Neural progenitor cell (in vitro differentiated cells): ENCODE measurements around the gene RABGGTB. TPM values are rescaled to one million over a fixed set of nuclear protein-coding genes. Genes with fewer than 3 reads are reported as not detected.
"Not testable (repeated sequence)": the region's sequence is repeated elsewhere in the genome, so short reads cannot be mapped to it uniquely, and the experiment has no call there.

Source experiments
- DNase-seq: peaks from one replicate; pipeline ENCODE4 v3.0.0-alpha.2; 2016; ENCODE audit warnings: low spot score
- H2AFZ ChIP-seq: fragments of 200-600 bp; sonication (generic); replicated peaks from 2 replicates; pipeline ENCODE4 v1.6.1; 2016; ENCODE audit warnings: antibody characterized with exemption
- H3F3A ChIP-seq: fragments of 200-600 bp; sonication (generic); 2 replicates; pipeline ENCODE4 v1.6.1; 2016; ENCODE audit warnings: antibody characterized with exemption, low read depth
- H3K27ac ChIP-seq: fragments of 200-600 bp; sonication (generic); 2 replicates; pipeline ENCODE4 v1.5.1; 2016; ENCODE audit warnings: mild to moderate bottlenecking
- H3K27me3 ChIP-seq: fragments of 200-600 bp; sonication (generic); 2 replicates; pipeline ENCODE4 v1.6.1; 2016; ENCODE audit warnings: mild to moderate bottlenecking, moderate library complexity
- H3K36me3 ChIP-seq: fragments of 200-600 bp; sonication (generic); 2 replicates; pipeline ENCODE4 v1.5.1; 2016
- H3K4me1 ChIP-seq: fragments of 200-600 bp; sonication (generic); 2 replicates; pipeline ENCODE4 v1.6.1; 2016; ENCODE audit warnings: mixed run types
- H3K4me2 ChIP-seq: fragments of 200-600 bp; sonication (generic); 2 replicates; pipeline ENCODE4 v1.6.1; 2016
- H3K4me3 ChIP-seq: fragments of 200-600 bp; sonication (generic); 2 replicates; pipeline ENCODE4 v1.5.1; 2016
- H3K79me2 ChIP-seq: fragments of 200-600 bp; sonication (generic); 2 replicates; pipeline ENCODE4 v1.6.1; 2016; ENCODE audit warnings: low read depth
- H3K9ac ChIP-seq: fragments of 200-600 bp; sonication (generic); 2 replicates; pipeline ENCODE4 v1.6.1; 2016
- H3K9me3 ChIP-seq: fragments of 200-600 bp; sonication (generic); 2 replicates; pipeline ENCODE4 v1.5.1; 2016; ENCODE audit warnings: low read depth
- H4K20me1 ChIP-seq: fragments of 200-600 bp; sonication (generic); 2 replicates; pipeline ENCODE4 v1.6.1; 2016; ENCODE audit warnings: low read depth
- H3K27ac Mint-ChIP-seq: 3 replicates; pipeline ENCODE4 v1.8.0; 2021; ENCODE audit warnings: mixed read lengths
- H3K27me3 Mint-ChIP-seq: 2 replicates; pipeline ENCODE4 v1.8.0; 2022; ENCODE audit warnings: low read depth, mild to moderate bottlenecking, inconsistent platforms, moderate library complexity, mixed read lengths; ENCODE audit not compliant: insufficient read depth
- H3K36me3 Mint-ChIP-seq: 3 replicates; pipeline ENCODE4 v1.8.0; 2021; ENCODE audit warnings: mixed read lengths
- H3K4me1 Mint-ChIP-seq: 3 replicates; pipeline ENCODE4 v1.8.0; 2021; ENCODE audit warnings: mixed read lengths
- H3K4me3 Mint-ChIP-seq: 3 replicates; pipeline ENCODE4 v1.8.0; 2021; ENCODE audit warnings: mild to moderate bottlenecking, moderate library complexity, mixed read lengths
- H3K9me3 Mint-ChIP-seq: 3 replicates; pipeline ENCODE4 v1.8.0; 2020; ENCODE audit warnings: mixed read lengths
- CTCF ChIP-seq: fragments of 200-600 bp; sonication (generic); IDR thresholded peaks from 2 replicates; pipeline ENCODE4 v1.5.1; 2017; ENCODE audit warnings: antibody characterized with exemption, mild to moderate bottlenecking
- EZH2 ChIP-seq: fragments of 200-600 bp; sonication (generic); IDR thresholded peaks from 2 replicates; pipeline ENCODE4 v1.6.1; 2017; ENCODE audit warnings: antibody characterized with exemption, mild to moderate bottlenecking, moderate library complexity
- EZH2phosphoT487 ChIP-seq: fragments of 200-600 bp; sonication (generic); IDR thresholded peaks from 2 replicates; pipeline ENCODE4 v1.6.1; 2017; ENCODE audit warnings: antibody characterized with exemption
- total RNA-seq: library from RNA; depleted of rRNA; stranded (reverse); fragments of >200 nt; gene quantifications from 2 replicates; pipeline ENCODE4 v1.2.3, GENCODE V29; 2015; ENCODE audit warnings: low replicate concordance

Gene RABGGTB
- total RNA-seq, 1 donor from 2014 or later = 132 TPM

GRCh38 chr1:75770761-75771160 lies 15.3 kb upstream of the RABGGTB start:
- H3K36me3 Mint-ChIP-seq = no peaks in the 10 kb centered on the region
- Histone ChIP-seq H3K27ac (no peak overlapping the region), H3K4me1 (no peaks in the 10 kb centered on the region), H3K27me3 (no peaks in the 10 kb centered on the region), H3K9ac (no peak overlapping the region), H2AFZ (no peak overlapping the region), H3K4me3 (no peak overlapping the region), H3F3A (no peaks in the 10 kb centered on the region), H3K36me3 (no peaks in the 10 kb centered on the region), H3K9me3 (no peaks in the 10 kb centered on the region), H4K20me1 (no peaks in the 10 kb centered on the region), H3K4me2 (no peak overlapping the region), H3K79me2 (no peaks in the 10 kb centered on the region)
- no peaks in the 10 kb centered on the region for H3K27me3 Mint-ChIP-seq
- no peak overlapping the region for H3K27ac Mint-ChIP-seq
- TF ChIP-seq EZH2 (no peak), CTCF (no peak), EZH2phosphoT487 (no peak)
- no peaks in the 10 kb centered on the region for H3K4me1 Mint-ChIP-seq
- H3K4me3 Mint-ChIP-seq = no peak overlapping the region
- no peak for DNase-seq
- no peaks in the 10 kb centered on the region for H3K9me3 Mint-ChIP-seq

GRCh38 chr1:75771978-75772377 lies 14.1 kb upstream of the RABGGTB start:
- Mint-ChIP-seq H3K27ac (no peak overlapping the region), H3K4me1 (no peaks in the 10 kb centered on the region), H3K36me3 (no peaks in the 10 kb centered on the region), H3K27me3 (no peaks in the 10 kb centered on the region), H3K4me3 (no peak overlapping the region), H3K9me3 (peaks cover under 1% of the 10 kb centered on the region)
- no peak for TF ChIP-seq EZH2phosphoT487
- TF ChIP-seq CTCF = no peak
- TF ChIP-seq EZH2 = no peak
- no peaks in the 10 kb centered on the region for H3K9me3 ChIP-seq
- no peak overlapping the region for H3K9ac ChIP-seq
- no peak for DNase-seq
- H3K4me3 ChIP-seq = no peak overlapping the region
- no peaks in the 10 kb centered on the region for H3K79me2 ChIP-seq
- no peaks in the 10 kb centered on the region for H3K4me1 ChIP-seq
- no peaks in the 10 kb centered on the region for H3K36me3 ChIP-seq
- H2AFZ ChIP-seq = no peak overlapping the region
- H3K27ac ChIP-seq = no peak overlapping the region
- H4K20me1 ChIP-seq = no peaks in the 10 kb centered on the region
- no peak overlapping the region for H3K4me2 ChIP-seq
- H3K27me3 ChIP-seq = no peaks in the 10 kb centered on the region
- no peaks in the 10 kb centered on the region for H3F3A ChIP-seq

- not testable (repeated sequence) for H3K4me3 ChIP-seq, H3K27ac ChIP-seq, H4K20me1 ChIP-seq, H3K4me1 ChIP-seq, H3K79me2 ChIP-seq, H3K27me3 Mint-ChIP-seq, H2AFZ ChIP-seq, H3K4me1 Mint-ChIP-seq, H3K27me3 ChIP-seq, H3K36me3 Mint-ChIP-seq, H3K4me3 Mint-ChIP-seq, H3K9me3 ChIP-seq, H3K9ac ChIP-seq, H3F3A ChIP-seq, DNase-seq, H3K4me2 ChIP-seq, H3K9me3 Mint-ChIP-seq, H3K27ac Mint-ChIP-seq, H3K36me3 ChIP-seq
These were observed 8.2 kb upstream of the RABGGTB start for GRCh38 chr1:75777812-75778211.

GRCh38 chr1:75778694-75779093 lies 7.4 kb upstream of the RABGGTB start:
- H3K4me1 Mint-ChIP-seq, H3K27me3 ChIP-seq, H3K4me1 ChIP-seq, H3K4me3 Mint-ChIP-seq, H3K36me3 Mint-ChIP-seq, H4K20me1 ChIP-seq, H3F3A ChIP-seq, H3K4me3 ChIP-seq, H3K9ac ChIP-seq, H3K27ac Mint-ChIP-seq, H3K27ac ChIP-seq, H3K4me2 ChIP-seq, DNase-seq, H3K79me2 ChIP-seq, H2AFZ ChIP-seq, H3K27me3 Mint-ChIP-seq, H3K9me3 Mint-ChIP-seq, H3K36me3 ChIP-seq, H3K9me3 ChIP-seq: not testable (repeated sequence)

- not testable (repeated sequence) for H3K9ac ChIP-seq, DNase-seq, H3K27ac ChIP-seq, H3K79me2 ChIP-seq, H3K36me3 Mint-ChIP-seq, H3K27me3 ChIP-seq, H2AFZ ChIP-seq, H3K27me3 Mint-ChIP-seq, H3K4me2 ChIP-seq, H3K4me1 ChIP-seq, H3K36me3 ChIP-seq, H3K27ac Mint-ChIP-seq, H4K20me1 ChIP-seq, H3K4me3 Mint-ChIP-seq, H3F3A ChIP-seq, H3K4me3 ChIP-seq, H3K4me1 Mint-ChIP-seq, H3K9me3 ChIP-seq
- H3K9me3 Mint-ChIP-seq = peaks cover 12% of the 10 kb centered on the region
These were observed 5.9 kb upstream of the RABGGTB start for GRCh38 chr1:75780183-75780582.

- Mint-ChIP-seq H3K4me3 (peak overlapping the region; percentile 60), H3K4me1 (peaks cover 26% of the 10 kb centered on the region)
- Histone ChIP-seq H4K20me1 (peaks cover 25% of the 10 kb centered on the region), H3K4me1 (peaks cover 23% of the 10 kb centered on the region), H3K79me2 (peaks cover 29% of the 10 kb centered on the region), H3F3A (peaks cover 11% of the 10 kb centered on the region)
- H3K9me3 Mint-ChIP-seq, H3K27me3 Mint-ChIP-seq, H3K27ac Mint-ChIP-seq, H3K36me3 ChIP-seq, H3K27ac ChIP-seq, H2AFZ ChIP-seq, H3K4me3 ChIP-seq, H3K27me3 ChIP-seq, H3K9ac ChIP-seq, H3K4me2 ChIP-seq, DNase-seq, H3K9me3 ChIP-seq, H3K36me3 Mint-ChIP-seq: not testable (repeated sequence)
These were observed 2.1 kb upstream of the RABGGTB start for GRCh38 chr1:75783920-75784319.
